Ishikawa (cell line): ENCODE measurements around the gene MED12L.

Source experiments
- CREB1 ChIP-seq: IDR thresholded peaks from 2 replicates; pipeline ENCODE4 v1.6.1; 2012; ENCODE audit warnings: low read depth
- RAD21 ChIP-seq: IDR thresholded peaks from 2 replicates; pipeline ENCODE4 v1.6.1; 2012; ENCODE audit warnings: low read depth
- TAF1 ChIP-seq: IDR thresholded peaks from 2 replicates; pipeline ENCODE4 v1.6.1; 2012; ENCODE audit warnings: low read depth, mild to moderate bottlenecking
- YY1 ChIP-seq: IDR thresholded peaks from 2 replicates; pipeline ENCODE4 v1.6.1; 2012; ENCODE audit warnings: low read depth

- TF ChIP-seq YY1 (no peak), RAD21 (no peak), CREB1 (no peak), TAF1 (no peak)
These were observed 522 bp downstream of the MED12L start for GRCh38 chr3:151085889-151086483.
